Nephron (organoid): ENCODE measurements around the gene HRH4.
A peak's percentile ranks its signal among the peaks of the same experiment; 100 is the strongest.

Experiments used
- H3K27ac Mint-ChIP-seq, 3 experiments: 2 replicates each; pipeline ENCODE4 v1.8.0; 2020; ENCODE audit warnings: mixed read lengths in 3 of 3, mild to moderate bottlenecking in 2 of 3, moderate library complexity in 1 of 3
- H3K27me3 Mint-ChIP-seq: 2 replicates; pipeline ENCODE4 v1.8.0; 2021; ENCODE audit warnings: low read depth, mild to moderate bottlenecking, moderate library complexity, mixed read lengths
- H3K36me3 Mint-ChIP-seq: 2 replicates; pipeline ENCODE4 v1.8.0; 2020; ENCODE audit warnings: low read depth, mixed read lengths
- H3K4me1 Mint-ChIP-seq: 2 replicates; pipeline ENCODE4 v1.8.0; 2020; ENCODE audit warnings: mixed read lengths
- H3K4me3 Mint-ChIP-seq, 3 experiments: 2 replicates each; pipeline ENCODE4 v1.8.0; 2020; ENCODE audit warnings: mild to moderate bottlenecking in 3 of 3, mixed read lengths in 3 of 3, moderate library complexity in 2 of 3
- H3K9me3 Mint-ChIP-seq: 2 replicates; pipeline ENCODE4 v1.8.0; 2020; ENCODE audit warnings: mixed read lengths
- TF ChIP-seq, protein P1 (sequence below), 3 experiments: fragments of 200-600 bp; sonication (generic); IDR thresholded peaks; one replicate each; pipeline ENCODE4 v1.5.0; 2021; ENCODE audit warnings: antibody characterized with exemption in 3 of 3; ENCODE audit not compliant: unreplicated experiment in 3 of 3

HRH4 gene

GRCh38 chr18:24500766-24501165 is 40.3 kb downstream of the HRH4 start:
- Mint-ChIP-seq H3K9me3 (no peaks in the 10 kb centered on the region), H3K4me1 (peaks cover 7% of the 10 kb centered on the region), H3K36me3 (no peaks in the 10 kb centered on the region), H3K4me3 (no peak overlapping the region), H3K27me3 (peaks cover 14% of the 10 kb centered on the region), H3K27ac (no peak overlapping the region)
- TF ChIP-seq, protein P1, sequence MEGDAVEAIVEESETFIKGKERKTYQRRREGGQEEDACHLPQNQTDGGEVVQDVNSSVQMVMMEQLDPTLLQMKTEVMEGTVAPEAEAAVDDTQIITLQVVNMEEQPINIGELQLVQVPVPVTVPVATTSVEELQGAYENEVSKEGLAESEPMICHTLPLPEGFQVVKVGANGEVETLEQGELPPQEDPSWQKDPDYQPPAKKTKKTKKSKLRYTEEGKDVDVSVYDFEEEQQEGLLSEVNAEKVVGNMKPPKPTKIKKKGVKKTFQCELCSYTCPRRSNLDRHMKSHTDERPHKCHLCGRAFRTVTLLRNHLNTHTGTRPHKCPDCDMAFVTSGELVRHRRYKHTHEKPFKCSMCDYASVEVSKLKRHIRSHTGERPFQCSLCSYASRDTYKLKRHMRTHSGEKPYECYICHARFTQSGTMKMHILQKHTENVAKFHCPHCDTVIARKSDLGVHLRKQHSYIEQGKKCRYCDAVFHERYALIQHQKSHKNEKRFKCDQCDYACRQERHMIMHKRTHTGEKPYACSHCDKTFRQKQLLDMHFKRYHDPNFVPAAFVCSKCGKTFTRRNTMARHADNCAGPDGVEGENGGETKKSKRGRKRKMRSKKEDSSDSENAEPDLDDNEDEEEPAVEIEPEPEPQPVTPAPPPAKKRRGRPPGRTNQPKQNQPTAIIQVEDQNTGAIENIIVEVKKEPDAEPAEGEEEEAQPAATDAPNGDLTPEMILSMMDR (IDR thresholded peaks at IDR 0.05; ENCODE audit: unreplicated experiment in 3 of 3): no peak

GRCh38 chr18:24502667-24503523 is 42.5 kb downstream of the HRH4 start:
- Mint-ChIP-seq H3K4me3 (no peak overlapping the region), H3K27me3 (peaks cover 14% of the 10 kb centered on the region), H3K9me3 (no peaks in the 10 kb centered on the region), H3K27ac (no peak overlapping the region), H3K4me1 (no peaks in the 10 kb centered on the region), H3K36me3 (no peaks in the 10 kb centered on the region)
- TF ChIP-seq, protein P1 (IDR thresholded peaks at IDR 0.05; ENCODE audit: unreplicated experiment in 3 of 3): no peak

- Mint-ChIP-seq H3K27me3 (peaks cover 12% of the 10 kb centered on the region), H3K27ac (no peak overlapping the region), H3K9me3 (no peaks in the 10 kb centered on the region), H3K4me3 (no peak overlapping the region), H3K4me1 (no peaks in the 10 kb centered on the region), H3K36me3 (no peaks in the 10 kb centered on the region)
- TF ChIP-seq, protein P1 (IDR thresholded peaks at IDR 0.05; ENCODE audit: unreplicated experiment in 3 of 3): no peak
These were observed 44.0 kb downstream of the HRH4 start for GRCh38 chr18:24504401-24504800.

DNA sequence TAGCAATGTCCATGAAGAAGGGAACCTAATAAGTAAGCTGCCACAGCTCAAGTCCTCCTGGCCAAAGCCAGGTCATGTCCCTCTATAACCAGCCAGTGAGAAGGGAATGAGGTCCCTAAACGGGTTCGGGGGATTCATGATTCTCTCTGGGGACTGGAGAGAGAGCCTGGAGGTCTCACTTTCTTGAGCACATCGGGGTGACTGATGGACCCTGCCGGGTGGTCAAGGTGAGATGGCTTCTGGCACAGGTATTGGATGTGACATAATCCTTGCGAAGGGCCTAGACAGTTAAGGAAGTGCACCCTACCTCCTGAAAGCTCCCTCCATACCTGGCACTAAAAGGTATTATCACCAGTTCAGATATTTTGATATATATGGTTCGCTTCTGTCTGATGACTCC is 45.7 kb downstream of the HRH4 start:
- Mint-ChIP-seq H3K4me1 (no peaks in the 10 kb centered on the region), H3K36me3 (no peaks in the 10 kb centered on the region), H3K27me3 (peaks cover 6% of the 10 kb centered on the region), H3K9me3 (no peaks in the 10 kb centered on the region), H3K27ac (no peak overlapping the region), H3K4me3 (no peak overlapping the region)
- TF ChIP-seq, protein P1 (IDR thresholded peaks at IDR 0.05; ENCODE audit: unreplicated experiment in 3 of 3): no peak

DNA sequence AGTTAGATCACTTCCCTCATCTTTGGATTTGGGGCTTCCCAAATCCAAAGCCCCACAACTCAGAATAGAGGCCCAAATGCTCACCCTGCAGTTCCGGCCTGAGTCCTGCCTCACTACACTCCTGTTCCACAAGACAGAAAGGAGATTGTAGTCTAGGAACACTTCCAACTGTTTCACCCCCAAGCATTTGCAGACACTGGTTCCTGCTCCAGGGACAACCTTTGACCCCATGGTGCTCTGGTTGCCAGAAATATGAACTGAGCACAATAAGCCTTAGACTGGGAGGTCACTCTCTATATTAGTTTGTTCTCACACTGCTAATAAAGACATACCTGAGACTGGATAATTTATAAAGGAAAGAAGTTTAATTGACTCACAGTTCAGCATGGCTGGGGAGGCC is 49.0 kb downstream of the HRH4 start:
- Mint-ChIP-seq H3K9me3 (no peaks in the 10 kb centered on the region), H3K27me3 (peaks cover 5% of the 10 kb centered on the region), H3K27ac (no peak overlapping the region), H3K36me3 (no peaks in the 10 kb centered on the region), H3K4me1 (no peaks in the 10 kb centered on the region), H3K4me3 (no peak overlapping the region)
- TF ChIP-seq, protein P1 (IDR thresholded peaks at IDR 0.05; ENCODE audit: unreplicated experiment in 3 of 3): no peak

GRCh38 chr18:24514439-24514838 is 54.0 kb downstream of the HRH4 start:
- Mint-ChIP-seq H3K4me3 (no peak overlapping the region), H3K4me1 (no peaks in the 10 kb centered on the region), H3K36me3 (no peaks in the 10 kb centered on the region), H3K9me3 (no peaks in the 10 kb centered on the region), H3K27me3 (peaks cover 1% of the 10 kb centered on the region), H3K27ac (no peak overlapping the region)
- TF ChIP-seq, protein P1 (IDR thresholded peaks at IDR 0.05; ENCODE audit: unreplicated experiment in 3 of 3): peak; percentile 25 to 33 (median 30)
